HEK293T (cell line): ENCODE measurements around the gene OST4.
"Not testable (repeated sequence)": the region's sequence is repeated elsewhere in the genome, so short reads cannot be mapped to it uniquely, and the experiment has no call there.

Experiments used
- ARNT ChIP-seq: fragments of 450-650 bp; IDR thresholded peaks from 2 replicates; pipeline ENCODE4 v1.6.1; 2017; ENCODE audit warnings: mild to moderate bottlenecking
- CTBP1 ChIP-seq: fragments of 450-650 bp; IDR thresholded peaks from 2 replicates; pipeline ENCODE4 v1.6.1; 2016; ENCODE audit warnings: borderline replicate concordance
- ELF4 ChIP-seq: fragments of 450-650 bp; IDR thresholded peaks from 2 replicates; pipeline ENCODE4 v1.6.1; 2017; ENCODE audit warnings: antibody characterized with exemption
- FOXA1 ChIP-seq: fragments of 450-650 bp; IDR thresholded peaks from 2 replicates; pipeline ENCODE4 v1.6.1; 2016; ENCODE audit warnings: mild to moderate bottlenecking
- FOXK2 ChIP-seq: fragments of 450-650 bp; IDR thresholded peaks from 2 replicates; pipeline ENCODE4 v1.6.1; 2016; ENCODE audit warnings: mild to moderate bottlenecking
- FOXM1 ChIP-seq: fragments of 450-650 bp; IDR thresholded peaks from 2 replicates; pipeline ENCODE4 v1.6.1; 2017; ENCODE audit warnings: mild to moderate bottlenecking, borderline replicate concordance
- HDGF ChIP-seq: fragments of 450-650 bp; IDR thresholded peaks from 2 replicates; pipeline ENCODE4 v1.6.1; 2017; ENCODE audit warnings: antibody characterized with exemption, borderline replicate concordance
- L3MBTL2 ChIP-seq: fragments of 450-650 bp; conservative IDR thresholded peaks from 2 replicates; pipeline ENCODE4 v1.6.1; 2016; ENCODE audit warnings: mild to moderate bottlenecking
- NFRKB ChIP-seq: fragments of 450-650 bp; IDR thresholded peaks from 2 replicates; pipeline ENCODE4 v1.6.1; 2016; ENCODE audit warnings: mild to moderate bottlenecking, moderate library complexity
- SUZ12 ChIP-seq: fragments of 450-650 bp; IDR thresholded peaks from 2 replicates; pipeline ENCODE4 v1.6.1; 2016; ENCODE audit warnings: mild to moderate bottlenecking
- TARDBP ChIP-seq: fragments of 450-650 bp; IDR thresholded peaks from 2 replicates; pipeline ENCODE4 v1.6.1; 2016
- ZNF384 ChIP-seq: fragments of 450-650 bp; IDR thresholded peaks from 2 replicates; pipeline ENCODE4 v1.6.1; 2016
- TF ChIP-seq, protein P1 (sequence below): fragments of 450-650 bp; IDR thresholded peaks from 2 replicates; pipeline ENCODE4 v1.6.1; 2016

DNA sequence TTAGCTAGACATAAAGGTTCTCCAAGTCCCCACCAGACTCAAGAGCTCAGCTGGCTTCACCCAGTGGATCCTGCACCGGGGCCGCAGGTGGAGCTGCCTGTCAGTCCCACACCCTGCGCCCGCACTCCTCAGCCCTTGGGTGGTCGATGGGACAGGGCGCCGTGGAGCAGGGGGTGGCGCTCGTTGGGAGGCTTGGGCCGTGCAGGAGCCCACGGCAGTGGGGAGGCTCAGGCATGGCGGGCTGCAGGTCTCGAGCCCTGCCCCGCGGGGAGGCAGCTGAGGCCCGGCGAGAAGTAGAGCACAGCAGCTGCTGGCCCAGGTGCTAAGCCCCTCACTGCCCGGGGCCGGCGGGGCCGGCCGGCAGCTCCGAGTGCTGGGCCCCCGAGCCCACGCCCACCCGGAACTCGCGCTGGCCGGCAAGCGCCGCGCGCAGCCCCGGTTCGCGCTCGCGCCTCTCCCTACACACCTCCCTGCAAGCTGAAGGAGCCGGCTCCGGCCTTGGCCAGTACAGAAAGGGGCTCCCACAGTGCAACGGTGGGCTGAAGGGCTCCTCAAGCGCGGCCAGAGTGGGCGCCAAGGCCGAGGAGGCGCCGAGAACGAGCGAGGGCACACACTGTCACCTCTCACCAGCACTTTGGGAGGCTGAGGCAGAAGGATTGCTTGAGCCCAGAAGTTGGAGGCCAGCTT is 40.1 kb upstream of the OST4 start:
- not testable (repeated sequence) for TF ChIP-seq FOXK2, HDGF, SUZ12, L3MBTL2, TARDBP, ZNF384, FOXA1, FOXM1, CTBP1, ELF4, NFRKB, ARNT
- TF ChIP-seq, protein P1, sequence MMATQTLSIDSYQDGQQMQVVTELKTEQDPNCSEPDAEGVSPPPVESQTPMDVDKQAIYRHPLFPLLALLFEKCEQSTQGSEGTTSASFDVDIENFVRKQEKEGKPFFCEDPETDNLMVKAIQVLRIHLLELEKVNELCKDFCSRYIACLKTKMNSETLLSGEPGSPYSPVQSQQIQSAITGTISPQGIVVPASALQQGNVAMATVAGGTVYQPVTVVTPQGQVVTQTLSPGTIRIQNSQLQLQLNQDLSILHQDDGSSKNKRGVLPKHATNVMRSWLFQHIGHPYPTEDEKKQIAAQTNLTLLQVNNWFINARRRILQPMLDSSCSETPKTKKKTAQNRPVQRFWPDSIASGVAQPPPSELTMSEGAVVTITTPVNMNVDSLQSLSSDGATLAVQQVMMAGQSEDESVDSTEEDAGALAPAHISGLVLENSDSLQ = not testable (repeated sequence)
